Kidney (tissue), 14 donors: ENCODE results near the gene LDAH. TPM values are rescaled to one million over a fixed set of nuclear protein-coding genes. Genes with fewer than 3 reads are reported as not detected.

ENCODE experiments used
- DNase-seq, 5 donors: peaks; one replicate each; pipeline ENCODE4 v3.0.0-alpha.2; 2013 to 2020
- FAIRE-seq: peaks from 2 replicates; lab custom pipeline; 2012; peaks lifted over from hg19 to GRCh38; lab: Jason Lieb, UNC
- H3K27ac ChIP-seq, 2 donors: one replicate each; pipeline ENCODE4 v1.7.0; 2013; ENCODE audit warnings: low read depth in 2 of 2, low read length in 2 of 2, inconsistent platforms in 1 of 2
- H3K27me3 ChIP-seq: one replicate; pipeline ENCODE4 v1.7.1; 2013; ENCODE audit warnings: low read length, inconsistent platforms; ENCODE audit not compliant: control insufficient read depth, insufficient read depth
- H3K36me3 ChIP-seq, 3 donors: one replicate each; pipeline versions ENCODE4 v1.7.0 to v1.7.1; 2013; ENCODE audit warnings: low read length in 3 of 3, control low read depth in 1 of 3, inconsistent platforms in 1 of 3; ENCODE audit not compliant: insufficient read depth in 3 of 3, control insufficient read depth in 2 of 3
- H3K4me1 ChIP-seq, 3 donors: one replicate each; pipeline versions ENCODE4 v1.7.0 to v1.7.1; 2013; ENCODE audit warnings: low read length in 3 of 3, inconsistent platforms in 1 of 3, low read depth in 1 of 3; ENCODE audit not compliant: control insufficient read depth in 2 of 3, insufficient read depth in 2 of 3
- H3K4me3 ChIP-seq, 3 donors: one replicate each; pipeline versions ENCODE4 v1.7.0 to v1.8.1; 2013; ENCODE audit warnings: low read length in 3 of 3, control low read depth in 1 of 3, inconsistent platforms in 1 of 3
- H3K9ac ChIP-seq, 3 donors: one replicate each; pipeline versions ENCODE4 v1.7.0 to v1.7.1; 2013; ENCODE audit warnings: low read length in 3 of 3, control low read depth in 1 of 3, inconsistent platforms in 1 of 3
- H3K9me3 ChIP-seq, 3 donors: one replicate each; pipeline versions ENCODE4 v1.7.0 to v1.7.1; 2013; ENCODE audit warnings: low read length in 3 of 3, control low read depth in 1 of 3, inconsistent platforms in 1 of 3; ENCODE audit not compliant: control insufficient read depth in 2 of 3, insufficient read depth in 1 of 3
- intact Hi-C: fragments of 100-400 bp; cut with DNase I; formaldehyde crosslinking; loops from one replicate; pipeline ENCODE4 v1.11.1; 2022
- polyA plus RNA-seq: library from polyadenylated mRNA; stranded (reverse); fragments of 350-450 nt; fragmentation: Illumina TruSeq; extraction: RNeasy Lipid Tissue Mini Kit (QIAGEN cat#74804); gene quantifications from one replicate; pipeline ENCODE4 v1.2.3, GENCODE V29; 2014; ENCODE audit warnings: low read depth, low replicate concordance; ENCODE audit not compliant: insufficient read depth
- total RNA-seq: library from RNA; stranded (reverse); fragmentation: NEBNext Ultra II Directional; extraction: Animal tissue kit (Norgen Biotek cat#: 25700); gene quantifications from one replicate; pipeline ENCODE4 v1.2.1, GENCODE V29; 2021
- TF ChIP-seq, protein P1 (sequence below): IDR thresholded peaks from 3 replicates; pipeline ENCODE4 v1.5.1; 2012; ENCODE audit warnings: mild to moderate bottlenecking, moderate library complexity, borderline replicate concordance; ENCODE audit not compliant: insufficient read depth; ENCODE audit errors: extremely low read depth
- donor health status: control.
- donor health status: control.
- donor health status: control.
- donor health status: control.
- donor health status: control.
- donor health status: DM: yes; HTN: yes; CAD: no.
- donor health status: Normal renal cell carcinoma (clear cell type).

The LDAH gene
- total and polyA plus RNA-seq, 2 donors from 2014 or later, result 15.5 to 20.4 TPM

- peaks cover 0 to 7% (median 4%) of the 10 kb centered on the region in 3 donors for H3K36me3 ChIP-seq
- no peak overlapping the region for H3K9ac ChIP-seq
- FAIRE-seq (no peak), DNase-seq (no peak)
- H3K27me3 ChIP-seq, result no peaks in the 10 kb centered on the region
- no peaks in the 10 kb centered on the region for H3K9me3 ChIP-seq
- TF ChIP-seq, protein P1, sequence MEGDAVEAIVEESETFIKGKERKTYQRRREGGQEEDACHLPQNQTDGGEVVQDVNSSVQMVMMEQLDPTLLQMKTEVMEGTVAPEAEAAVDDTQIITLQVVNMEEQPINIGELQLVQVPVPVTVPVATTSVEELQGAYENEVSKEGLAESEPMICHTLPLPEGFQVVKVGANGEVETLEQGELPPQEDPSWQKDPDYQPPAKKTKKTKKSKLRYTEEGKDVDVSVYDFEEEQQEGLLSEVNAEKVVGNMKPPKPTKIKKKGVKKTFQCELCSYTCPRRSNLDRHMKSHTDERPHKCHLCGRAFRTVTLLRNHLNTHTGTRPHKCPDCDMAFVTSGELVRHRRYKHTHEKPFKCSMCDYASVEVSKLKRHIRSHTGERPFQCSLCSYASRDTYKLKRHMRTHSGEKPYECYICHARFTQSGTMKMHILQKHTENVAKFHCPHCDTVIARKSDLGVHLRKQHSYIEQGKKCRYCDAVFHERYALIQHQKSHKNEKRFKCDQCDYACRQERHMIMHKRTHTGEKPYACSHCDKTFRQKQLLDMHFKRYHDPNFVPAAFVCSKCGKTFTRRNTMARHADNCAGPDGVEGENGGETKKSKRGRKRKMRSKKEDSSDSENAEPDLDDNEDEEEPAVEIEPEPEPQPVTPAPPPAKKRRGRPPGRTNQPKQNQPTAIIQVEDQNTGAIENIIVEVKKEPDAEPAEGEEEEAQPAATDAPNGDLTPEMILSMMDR, result no peak
- no peak overlapping the region for H3K27ac ChIP-seq
- intact Hi-C loops, result no loop called here
- H3K4me3 ChIP-seq, result no peak overlapping the region
- H3K4me1 ChIP-seq, result no peaks in the 10 kb centered on the region
Measured at GRCh38 chr2:20691076-20691734, 131.7 kb downstream of the LDAH start.

GRCh38 chr2:20689428-20690264 is 133.3 kb downstream of the LDAH start:
- FAIRE-seq, result no peak
- Histone ChIP-seq H3K27me3 (no peaks in the 10 kb centered on the region), H3K9me3 (no peaks in the 10 kb centered on the region), H3K4me1 (no peaks in the 10 kb centered on the region), H3K36me3 (peaks cover 0 to 7% (median 4%) of the 10 kb centered on the region in 3 donors), H3K27ac (no peak overlapping the region), H3K4me3 (no peak overlapping the region), H3K9ac (no peak overlapping the region)
- intact Hi-C loops, result no loop called here
- TF ChIP-seq, protein P1, result no peak
- DNase-seq, result no peak

GRCh38 chr2:20687260-20687832 is 135.6 kb downstream of the LDAH start:
- peaks cover 0 to 4% (median 2%) of the 10 kb centered on the region in 3 donors for H3K4me1 ChIP-seq
- H3K9ac ChIP-seq, result no peak overlapping the region
- no peak overlapping the region for H3K27ac ChIP-seq
- intact Hi-C loops, result no loop called here
- FAIRE-seq (no peak), DNase-seq (no peak)
- TF ChIP-seq, protein P1, result no peak
- H3K4me3 ChIP-seq, result no peak overlapping the region
- no peaks in the 10 kb centered on the region for H3K27me3 ChIP-seq
- peaks cover 2 to 5% (median 4%) of the 10 kb centered on the region in 3 donors for H3K36me3 ChIP-seq
- no peaks in the 10 kb centered on the region for H3K9me3 ChIP-seq
